NOMO-1 treated with DMSO at 0.1 percent for 48 hours (cell line): ENCODE results near the gene SH2D2A.
A peak's percentile ranks its signal among the peaks of the same experiment; 100 is the strongest.
"Not testable (repeated sequence)": the region's sequence is repeated elsewhere in the genome, so short reads cannot be mapped to it uniquely, and the experiment has no call there.

Experiments used
- DNase-seq: peaks from one replicate; lab custom pipeline; 2025; ENCODE audit not compliant: unreplicated experiment; lab: John Stamatoyannopoulos, UW

Gene SH2D2A

DNA sequence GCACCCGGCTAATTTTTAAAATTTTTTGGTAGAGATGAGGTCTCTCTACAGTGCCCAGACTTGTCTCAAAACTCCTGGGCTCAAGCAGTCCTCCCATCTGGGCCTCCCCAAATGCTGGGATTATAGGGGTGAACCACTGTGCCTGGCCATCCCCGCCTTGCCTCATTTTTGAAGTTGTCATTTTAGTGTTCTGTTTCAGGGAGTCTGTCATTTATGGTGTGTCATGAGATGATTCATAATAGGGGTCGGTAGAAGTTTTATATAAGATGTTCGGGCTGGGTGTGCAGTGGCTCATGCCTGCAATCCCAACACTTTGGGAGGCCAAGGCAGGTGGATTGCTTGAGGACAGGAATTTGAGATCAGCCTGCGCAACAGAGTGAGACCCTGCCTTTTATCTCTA is 40.8 kb downstream of the SH2D2A start:
- no peak for DNase-seq

GRCh38 chr1:156773607-156774006 is 43.0 kb downstream of the SH2D2A start:
- no peak for DNase-seq

DNA sequence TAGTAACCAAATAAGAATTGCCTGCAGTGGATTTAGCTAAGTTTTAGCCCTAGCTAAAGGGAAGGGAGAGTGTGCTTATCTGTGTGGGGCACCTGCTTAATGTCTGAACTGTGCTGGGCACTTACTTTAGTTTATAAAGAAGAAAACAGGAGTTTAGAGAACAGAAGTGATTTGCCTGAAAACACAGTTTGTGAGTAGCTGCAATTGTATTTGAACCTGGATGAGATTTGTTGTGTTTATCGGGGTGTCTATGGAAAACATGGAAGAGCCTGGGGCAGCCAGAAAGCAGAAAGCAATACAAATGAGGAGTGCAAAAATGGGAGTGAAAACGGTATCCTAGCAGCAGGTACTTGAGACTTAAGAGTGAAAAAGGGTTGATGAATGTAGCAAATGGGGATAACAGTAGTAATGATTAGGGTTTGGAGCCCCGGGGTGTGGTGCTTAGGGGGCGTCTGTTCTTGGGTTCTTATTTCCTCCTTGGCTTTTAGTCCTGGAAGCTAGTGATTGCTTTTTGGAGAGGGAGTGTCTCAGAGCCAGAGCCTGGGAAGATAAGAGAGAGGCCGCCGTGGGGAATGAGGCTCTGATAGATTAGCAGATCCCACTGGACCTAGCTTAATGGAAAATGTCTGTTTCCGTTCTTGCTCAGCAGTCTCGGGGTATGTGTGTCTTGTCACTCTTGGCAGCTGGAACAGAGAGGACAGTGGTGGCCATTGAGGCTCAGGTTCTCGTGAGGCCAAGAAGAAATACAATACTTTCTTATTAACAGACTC is 43.7 kb downstream of the SH2D2A start:
- DNase-seq, result no peak

GRCh38 chr1:156772222-156772621 is 44.4 kb downstream of the SH2D2A start:
- no peak for DNase-seq

DNA sequence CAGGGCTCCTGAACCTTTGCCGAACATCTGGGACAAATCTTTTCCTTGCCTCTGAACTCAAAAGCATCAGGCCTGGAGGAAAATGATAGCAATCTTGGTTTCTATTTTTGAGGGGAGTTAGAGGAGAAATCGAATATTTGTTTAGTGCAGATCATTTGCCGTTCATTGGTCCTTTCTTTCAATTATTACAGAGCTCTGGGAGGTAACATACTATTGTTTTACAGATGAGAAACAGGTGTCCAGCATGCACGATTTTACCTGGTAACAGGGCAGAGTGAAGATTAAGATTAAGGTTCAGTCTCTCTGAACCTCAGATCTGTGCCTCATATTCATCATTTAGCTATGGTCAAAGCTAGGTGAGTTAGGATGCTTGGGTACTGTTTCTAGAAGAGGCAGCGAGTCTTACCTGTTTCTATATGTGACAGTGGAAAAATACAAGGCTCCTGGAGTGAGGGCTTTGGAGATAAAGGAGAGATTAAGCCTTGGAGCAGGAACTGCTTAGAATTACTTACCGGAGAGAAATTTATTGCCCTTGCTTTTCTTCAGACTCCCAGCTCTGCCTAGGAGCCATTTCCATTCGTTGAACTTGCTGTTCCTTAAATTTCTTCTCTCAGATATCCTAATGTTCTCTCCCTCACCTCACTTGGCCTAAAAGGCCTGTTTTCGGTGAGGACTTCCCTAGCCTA is 47.9 kb downstream of the SH2D2A start:
- no peak for DNase-seq

GRCh38 chr1:156767879-156768604 is 48.6 kb downstream of the SH2D2A start:
- DNase-seq, result no peak

GRCh38 chr1:156767101-156767878 is 49.4 kb downstream of the SH2D2A start, which contains the start of gene PRCC:
Gene PRCC (plus strand): TSS chr1:156767535. CDS start chr1:156767772, 237 bp downstream.
- DNase-seq, result peak; percentile 100

DNA sequence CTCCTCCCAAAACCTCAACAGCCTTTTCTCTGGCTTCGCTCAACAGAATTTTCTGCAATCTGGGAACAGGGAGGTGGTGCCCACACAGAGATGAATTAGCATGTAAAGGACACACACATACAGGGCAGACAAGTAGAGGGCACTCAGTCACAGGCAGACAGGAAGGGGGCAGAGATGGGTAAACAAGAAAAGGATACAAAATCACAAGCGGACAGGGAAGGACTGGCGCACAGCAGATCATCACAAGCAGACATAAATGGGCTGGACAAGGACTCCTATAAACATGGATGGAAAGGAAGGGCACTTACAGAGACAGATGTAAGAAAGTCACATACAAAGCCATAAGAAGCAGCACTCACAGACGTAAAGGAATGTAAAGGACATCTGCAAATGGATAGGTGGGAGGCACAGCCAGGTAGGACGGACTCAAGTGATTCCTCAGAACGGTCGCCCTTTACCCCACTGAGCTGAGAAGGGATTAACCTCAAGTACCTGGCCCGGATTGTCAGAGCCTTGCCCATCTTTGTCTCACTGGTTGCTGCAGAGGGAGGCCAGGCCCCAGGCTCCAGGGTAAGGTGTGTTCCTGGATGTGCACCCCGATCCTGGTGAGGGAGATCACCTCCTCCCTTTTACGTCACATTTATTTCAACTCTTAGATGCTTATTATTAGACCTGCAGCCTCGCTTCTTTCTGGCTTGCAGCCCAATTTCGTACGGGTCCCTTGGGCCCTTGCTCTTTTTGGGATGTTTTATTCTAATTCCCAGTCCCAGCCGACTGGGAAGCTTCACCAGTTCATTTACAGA is 50.1 kb downstream of the SH2D2A start:
- DNase-seq, result no peak

- DNase-seq, result peak; percentile 66
Observed at GRCh38 chr1:156765666-156766065, 51.0 kb downstream of the SH2D2A start.

DNA sequence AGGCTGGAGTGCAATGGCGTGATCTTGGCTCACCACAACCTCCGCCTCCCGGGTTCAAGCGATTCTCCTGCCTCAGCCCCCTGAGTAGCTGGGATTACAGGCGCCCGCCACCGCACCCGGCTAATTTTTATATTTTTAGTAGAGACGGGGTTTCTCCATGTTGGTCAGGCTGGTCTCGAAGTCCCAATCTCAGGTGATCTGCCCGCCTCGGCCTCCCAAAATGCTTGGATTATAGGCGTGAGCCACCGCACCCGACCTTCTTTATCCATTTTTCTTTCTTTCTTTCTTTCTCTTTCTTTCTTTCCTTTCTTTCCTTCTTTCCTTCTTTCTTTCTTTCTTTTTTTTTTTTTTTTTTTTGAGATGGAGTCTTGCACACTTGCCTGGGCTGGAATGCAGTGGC is 51.5 kb downstream of the SH2D2A start:
- DNase-seq, result not testable (repeated sequence)

DNA sequence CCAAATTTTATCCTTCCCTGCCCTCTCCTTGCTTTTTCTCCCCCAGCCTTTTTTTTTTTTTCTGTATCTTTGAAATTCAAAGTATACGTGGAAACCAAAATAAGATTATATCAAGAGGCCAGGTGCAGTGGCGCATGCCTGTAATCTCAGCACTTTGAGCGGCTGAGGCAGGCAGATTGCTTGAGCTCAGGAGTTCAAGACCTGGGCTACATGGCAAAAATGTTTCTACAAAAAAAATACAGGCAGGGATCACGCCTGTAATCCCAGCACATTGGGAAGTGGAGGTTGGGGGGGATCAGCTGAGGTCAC is 55.9 kb downstream of the SH2D2A start:
- no peak for DNase-seq

DNA sequence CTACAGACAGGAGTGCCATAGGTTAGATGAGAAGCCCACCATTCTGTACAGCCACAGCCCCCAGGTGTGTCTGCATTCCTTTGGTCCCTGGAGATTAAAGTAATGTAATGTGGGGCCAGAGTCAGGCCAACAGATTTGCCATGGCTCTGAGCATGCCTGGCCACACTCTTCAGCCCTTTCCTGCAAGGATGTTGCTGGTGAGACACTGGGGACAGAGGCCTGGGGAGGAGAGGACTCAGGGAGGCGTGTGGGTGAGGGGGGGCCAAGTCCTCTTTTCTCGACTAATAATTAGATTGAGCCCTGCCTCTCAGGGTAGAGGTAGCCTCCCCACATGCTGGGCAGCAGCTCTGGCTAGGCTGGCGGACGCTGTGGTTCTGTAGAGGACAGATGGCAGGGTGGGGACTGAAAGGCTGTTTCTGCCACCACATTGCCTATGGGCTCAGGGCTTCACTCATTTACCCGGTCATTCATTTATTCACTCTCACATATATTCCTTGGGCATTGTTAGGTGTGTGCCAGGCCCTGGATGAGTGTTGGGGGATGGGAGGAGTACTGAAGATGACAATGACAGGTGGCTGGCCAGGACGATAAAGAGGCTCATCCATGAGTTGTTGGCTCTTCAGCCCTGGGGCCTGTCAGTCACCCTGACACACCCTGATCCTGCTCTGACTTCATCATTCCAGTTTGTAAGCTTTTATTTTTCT is 56.4 kb downstream of the SH2D2A start:
- DNase-seq, result no peak

- DNase-seq, result not testable (repeated sequence)
Observed at GRCh38 chr1:156757572-156758253, 58.9 kb downstream of the SH2D2A start.

GRCh38 chr1:156756355-156756754 is 60.3 kb downstream of the SH2D2A start:
- no peak for DNase-seq
